Neural progenitor cell (in vitro differentiated cells): ENCODE results near the gene VEPH1. TPM values are rescaled to one million over a fixed set of nuclear protein-coding genes. Genes with fewer than 3 reads are reported as not detected.

Experiments used
- DNase-seq: peaks from one replicate; pipeline ENCODE4 v3.0.0-alpha.2; 2016; ENCODE audit warnings: low spot score
- H2AFZ ChIP-seq: fragments of 200-600 bp; sonication (generic); replicated peaks from 2 replicates; pipeline ENCODE4 v1.6.1; 2016; ENCODE audit warnings: antibody characterized with exemption
- H3F3A ChIP-seq: fragments of 200-600 bp; sonication (generic); 2 replicates; pipeline ENCODE4 v1.6.1; 2016; ENCODE audit warnings: antibody characterized with exemption, low read depth
- H3K27ac ChIP-seq: fragments of 200-600 bp; sonication (generic); 2 replicates; pipeline ENCODE4 v1.5.1; 2016; ENCODE audit warnings: mild to moderate bottlenecking
- H3K27me3 ChIP-seq: fragments of 200-600 bp; sonication (generic); 2 replicates; pipeline ENCODE4 v1.6.1; 2016; ENCODE audit warnings: mild to moderate bottlenecking, moderate library complexity
- H3K36me3 ChIP-seq: fragments of 200-600 bp; sonication (generic); 2 replicates; pipeline ENCODE4 v1.5.1; 2016
- H3K4me1 ChIP-seq: fragments of 200-600 bp; sonication (generic); 2 replicates; pipeline ENCODE4 v1.6.1; 2016; ENCODE audit warnings: mixed run types
- H3K4me2 ChIP-seq: fragments of 200-600 bp; sonication (generic); 2 replicates; pipeline ENCODE4 v1.6.1; 2016
- H3K4me3 ChIP-seq: fragments of 200-600 bp; sonication (generic); 2 replicates; pipeline ENCODE4 v1.5.1; 2016
- H3K79me2 ChIP-seq: fragments of 200-600 bp; sonication (generic); 2 replicates; pipeline ENCODE4 v1.6.1; 2016; ENCODE audit warnings: low read depth
- H3K9ac ChIP-seq: fragments of 200-600 bp; sonication (generic); 2 replicates; pipeline ENCODE4 v1.6.1; 2016
- H3K9me3 ChIP-seq: fragments of 200-600 bp; sonication (generic); 2 replicates; pipeline ENCODE4 v1.5.1; 2016; ENCODE audit warnings: low read depth
- H4K20me1 ChIP-seq: fragments of 200-600 bp; sonication (generic); 2 replicates; pipeline ENCODE4 v1.6.1; 2016; ENCODE audit warnings: low read depth
- H3K27ac Mint-ChIP-seq: 3 replicates; pipeline ENCODE4 v1.8.0; 2021; ENCODE audit warnings: mixed read lengths
- H3K27me3 Mint-ChIP-seq: 2 replicates; pipeline ENCODE4 v1.8.0; 2022; ENCODE audit warnings: low read depth, mild to moderate bottlenecking, inconsistent platforms, moderate library complexity, mixed read lengths; ENCODE audit not compliant: insufficient read depth
- H3K36me3 Mint-ChIP-seq: 3 replicates; pipeline ENCODE4 v1.8.0; 2021; ENCODE audit warnings: mixed read lengths
- H3K4me1 Mint-ChIP-seq: 3 replicates; pipeline ENCODE4 v1.8.0; 2021; ENCODE audit warnings: mixed read lengths
- H3K4me3 Mint-ChIP-seq: 3 replicates; pipeline ENCODE4 v1.8.0; 2021; ENCODE audit warnings: mild to moderate bottlenecking, moderate library complexity, mixed read lengths
- H3K9me3 Mint-ChIP-seq: 3 replicates; pipeline ENCODE4 v1.8.0; 2020; ENCODE audit warnings: mixed read lengths
- CTCF ChIP-seq: fragments of 200-600 bp; sonication (generic); IDR thresholded peaks from 2 replicates; pipeline ENCODE4 v1.5.1; 2017; ENCODE audit warnings: antibody characterized with exemption, mild to moderate bottlenecking
- EZH2 ChIP-seq: fragments of 200-600 bp; sonication (generic); IDR thresholded peaks from 2 replicates; pipeline ENCODE4 v1.6.1; 2017; ENCODE audit warnings: antibody characterized with exemption, mild to moderate bottlenecking, moderate library complexity
- EZH2phosphoT487 ChIP-seq: fragments of 200-600 bp; sonication (generic); IDR thresholded peaks from 2 replicates; pipeline ENCODE4 v1.6.1; 2017; ENCODE audit warnings: antibody characterized with exemption
- total RNA-seq: library from RNA; depleted of rRNA; stranded (reverse); fragments of >200 nt; gene quantifications from 2 replicates; pipeline ENCODE4 v1.2.3, GENCODE V29; 2015; ENCODE audit warnings: low replicate concordance

Gene VEPH1
- total RNA-seq, 1 donor from 2014 or later = not detected

GRCh38 chr3:157276801-157277200 is 226.4 kb downstream of the VEPH1 start:
- H3K4me3 ChIP-seq = no peak overlapping the region
- no peak overlapping the region for H3K4me2 ChIP-seq
- no peaks in the 10 kb centered on the region for H4K20me1 ChIP-seq
- no peak overlapping the region for H3K9ac ChIP-seq
- no peak overlapping the region for H2AFZ ChIP-seq
- no peaks in the 10 kb centered on the region for H3K4me1 ChIP-seq
- H3K27ac ChIP-seq = no peak overlapping the region
- H3K27me3 Mint-ChIP-seq = no peaks in the 10 kb centered on the region
- no peak overlapping the region for H3K4me3 Mint-ChIP-seq
- no peaks in the 10 kb centered on the region for H3K9me3 ChIP-seq
- no peak overlapping the region for H3K27ac Mint-ChIP-seq
- no peaks in the 10 kb centered on the region for H3K79me2 ChIP-seq
- H3K9me3 Mint-ChIP-seq = no peaks in the 10 kb centered on the region
- peaks cover 9% of the 10 kb centered on the region for H3K4me1 Mint-ChIP-seq
- H3F3A ChIP-seq = no peaks in the 10 kb centered on the region
- H3K27me3 ChIP-seq = no peaks in the 10 kb centered on the region
- TF ChIP-seq CTCF (no peak), EZH2phosphoT487 (no peak), EZH2 (no peak)
- H3K36me3 ChIP-seq = no peaks in the 10 kb centered on the region
- no peak for DNase-seq
- no peaks in the 10 kb centered on the region for H3K36me3 Mint-ChIP-seq

GRCh38 chr3:157275832-157276231 is 227.4 kb downstream of the VEPH1 start:
- Histone ChIP-seq H3K27me3 (no peaks in the 10 kb centered on the region), H3K4me1 (no peaks in the 10 kb centered on the region), H3K4me2 (no peak overlapping the region), H3K79me2 (no peaks in the 10 kb centered on the region), H3K4me3 (no peak overlapping the region), H3K9ac (no peak overlapping the region), H2AFZ (no peak overlapping the region), H3F3A (no peaks in the 10 kb centered on the region), H3K36me3 (no peaks in the 10 kb centered on the region), H3K27ac (no peak overlapping the region), H3K9me3 (no peaks in the 10 kb centered on the region), H4K20me1 (no peaks in the 10 kb centered on the region)
- Mint-ChIP-seq H3K4me3 (no peak overlapping the region), H3K36me3 (peaks cover 3% of the 10 kb centered on the region), H3K27ac (no peak overlapping the region), H3K27me3 (peaks cover 3% of the 10 kb centered on the region), H3K4me1 (peaks cover 12% of the 10 kb centered on the region), H3K9me3 (peaks cover 2% of the 10 kb centered on the region)
- no peak for DNase-seq
- TF ChIP-seq EZH2phosphoT487 (no peak), CTCF (no peak), EZH2 (no peak)

- Histone ChIP-seq H3K36me3 (no peaks in the 10 kb centered on the region), H3K9me3 (no peaks in the 10 kb centered on the region), H3K27me3 (no peaks in the 10 kb centered on the region), H4K20me1 (no peaks in the 10 kb centered on the region), H3K27ac (no peak overlapping the region), H3K9ac (no peak overlapping the region), H3K4me2 (no peak overlapping the region), H3K4me3 (no peak overlapping the region), H3K4me1 (no peaks in the 10 kb centered on the region), H3K79me2 (no peaks in the 10 kb centered on the region), H2AFZ (no peak overlapping the region), H3F3A (no peaks in the 10 kb centered on the region)
- no peak for TF ChIP-seq CTCF
- no peak for TF ChIP-seq EZH2
- no peak for TF ChIP-seq EZH2phosphoT487
- peaks cover 12% of the 10 kb centered on the region for H3K4me1 Mint-ChIP-seq
- no peak overlapping the region for H3K27ac Mint-ChIP-seq
- H3K27me3 Mint-ChIP-seq = peaks cover 3% of the 10 kb centered on the region
- peaks cover 3% of the 10 kb centered on the region for H3K36me3 Mint-ChIP-seq
- no peak for DNase-seq
- H3K9me3 Mint-ChIP-seq = peaks cover 2% of the 10 kb centered on the region
- H3K4me3 Mint-ChIP-seq = no peak overlapping the region
These were observed 228.5 kb downstream of the VEPH1 start for GRCh38 chr3:157274644-157275137.
